Stimulated activated effector memory CD8-positive, alpha-beta T cell treated with anti-CD3 and anti-CD28 coated beads, Interleukin-12 subunit alpha, Interleukin-12 subunit beta, amount 100 ng/mL, for 72 hours (primary cell): ENCODE measurements around the gene TMX4.

Experiments
- ATAC-seq: fragments of 150-1000 bp; cut with Tn5 transposase; 2 replicates; pipeline ENCODE4 v1.10.0; 2021
- DNase-seq, 2 donors: peaks; one replicate each; pipeline ENCODE4 v3.0.0; 2021 to 2022; ENCODE audit warnings: low spot score in 2 of 2
- H3K27ac Mint-ChIP-seq: one replicate; pipeline ENCODE4 v1.8.0; 2022; ENCODE audit warnings: mild to moderate bottlenecking, mixed read lengths
- H3K36me3 Mint-ChIP-seq: one replicate; pipeline ENCODE4 v1.8.0; 2022; ENCODE audit warnings: mild to moderate bottlenecking, mixed read lengths
- H3K4me1 Mint-ChIP-seq: one replicate; pipeline ENCODE4 v1.8.0; 2022; ENCODE audit warnings: mixed read lengths
- H3K4me3 Mint-ChIP-seq: one replicate; pipeline ENCODE4 v1.8.0; 2022; ENCODE audit warnings: mild to moderate bottlenecking, mixed read lengths
- H3K9me3 Mint-ChIP-seq: one replicate; pipeline ENCODE4 v1.8.0; 2022; ENCODE audit warnings: mixed read lengths

The TMX4 gene

GRCh38 chr20:7993703-7994102, 25.9 kb downstream of the TMX4 start:
- Mint-ChIP-seq H3K36me3 (peaks cover 32% of the 10 kb centered on the region), H3K4me1 (no peaks in the 10 kb centered on the region), H3K4me3 (no peak overlapping the region), H3K9me3 (peaks cover 10% of the 10 kb centered on the region), H3K27ac (no peak overlapping the region)
- DNase-seq, result no peak
- ATAC-seq, result no peak

- peaks cover 32% of the 10 kb centered on the region for H3K36me3 Mint-ChIP-seq
- DNase-seq, result no peak
- no peak overlapping the region for H3K4me3 Mint-ChIP-seq
Measured at GRCh38 chr20:7993238-7993637, 26.3 kb downstream of the TMX4 start.

DNA sequence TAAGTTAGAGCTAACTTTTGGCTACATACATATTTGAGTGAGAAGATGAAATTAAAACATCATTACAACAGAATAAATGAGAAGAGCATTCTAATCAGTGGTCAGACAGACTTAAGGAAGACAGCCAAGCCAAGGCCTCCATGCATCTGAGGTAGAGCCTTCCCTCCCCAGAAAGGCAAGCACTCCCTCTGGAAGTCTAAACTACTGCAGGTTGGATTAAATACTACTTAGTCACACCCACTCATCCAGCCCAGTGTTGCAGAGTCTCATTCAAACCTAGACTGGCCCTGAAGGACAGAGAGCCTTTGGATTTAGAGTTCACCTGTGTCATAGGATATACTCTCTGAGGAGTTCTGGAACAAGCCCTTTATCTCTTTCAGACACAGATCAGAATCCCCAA, 29.2 kb downstream of the TMX4 start:
- H3K4me1 Mint-ChIP-seq, result no peaks in the 10 kb centered on the region
- H3K27ac Mint-ChIP-seq, result no peak overlapping the region
- H3K36me3 Mint-ChIP-seq, result peaks cover 56% of the 10 kb centered on the region
- H3K4me3 Mint-ChIP-seq, result no peak overlapping the region
- H3K9me3 Mint-ChIP-seq, result peaks cover 10% of the 10 kb centered on the region
- no peak for ATAC-seq
- DNase-seq, result no peak

More at GRCh38 chr20:7993238-7993637, 26.3 kb downstream of the TMX4 start:
- H3K4me1 Mint-ChIP-seq, result no peaks in the 10 kb centered on the region
- H3K9me3 Mint-ChIP-seq, result peaks cover 10% of the 10 kb centered on the region
- no peak overlapping the region for H3K27ac Mint-ChIP-seq
- no peak for ATAC-seq

DNA sequence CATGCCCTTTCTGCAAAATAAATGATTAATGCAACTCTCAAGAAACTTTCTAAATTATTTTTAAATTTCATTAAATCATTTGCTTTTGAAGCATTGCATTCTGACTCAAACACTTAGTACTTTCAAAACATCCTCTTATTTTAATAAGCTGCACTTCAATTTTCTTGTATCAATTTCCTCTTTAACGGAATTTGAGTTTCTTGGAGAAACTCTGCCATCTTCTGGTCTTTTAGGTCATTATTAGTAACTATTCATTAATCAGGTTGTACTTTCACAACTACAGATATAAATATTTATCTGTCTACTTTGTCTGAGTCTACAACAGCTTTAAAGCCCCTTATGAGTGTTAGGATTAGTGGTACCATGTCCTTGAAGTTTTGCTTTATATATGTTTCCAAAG, 30.2 kb downstream of the TMX4 start:
- Mint-ChIP-seq H3K36me3 (peaks cover 53% of the 10 kb centered on the region), H3K9me3 (peaks cover 9% of the 10 kb centered on the region), H3K27ac (no peak overlapping the region), H3K4me1 (no peaks in the 10 kb centered on the region), H3K4me3 (no peak overlapping the region)
- DNase-seq, result no peak
- no peak for ATAC-seq

- Mint-ChIP-seq H3K27ac (no peak overlapping the region), H3K4me1 (peaks cover 6% of the 10 kb centered on the region), H3K9me3 (no peaks in the 10 kb centered on the region), H3K36me3 (peaks cover 68% of the 10 kb centered on the region), H3K4me3 (no peak overlapping the region)
- DNase-seq (no peak), ATAC-seq (no peak)
Measured at GRCh38 chr20:7985916-7986315, 33.6 kb downstream of the TMX4 start.

DNA sequence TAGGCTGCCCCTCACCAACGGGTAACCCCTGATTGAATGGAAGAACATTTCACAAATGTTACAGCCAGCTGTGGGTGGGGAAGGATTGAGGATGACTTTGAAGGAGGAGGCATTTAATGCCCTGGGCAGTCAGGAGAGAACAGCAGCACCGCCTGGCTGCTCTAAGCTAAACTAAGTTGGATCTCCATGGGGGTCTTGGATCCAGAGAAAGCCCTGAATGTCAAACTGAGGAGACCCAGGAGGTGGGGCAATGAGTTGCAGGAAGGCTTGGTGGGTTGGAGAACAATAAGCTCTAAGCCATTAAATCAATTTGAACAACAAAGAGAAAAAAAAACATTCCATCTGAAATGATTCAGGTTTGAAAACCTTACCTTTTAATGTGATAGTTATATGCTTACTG, 35.4 kb downstream of the TMX4 start:
- DNase-seq (no peak), ATAC-seq (no peak)
- H3K4me3 Mint-ChIP-seq, result no peak overlapping the region
- H3K9me3 Mint-ChIP-seq, result no peaks in the 10 kb centered on the region
- H3K4me1 Mint-ChIP-seq, result peaks cover 16% of the 10 kb centered on the region
- H3K36me3 Mint-ChIP-seq, result peaks cover 73% of the 10 kb centered on the region
- H3K27ac Mint-ChIP-seq, result peak overlapping the region; percentile 33

DNA sequence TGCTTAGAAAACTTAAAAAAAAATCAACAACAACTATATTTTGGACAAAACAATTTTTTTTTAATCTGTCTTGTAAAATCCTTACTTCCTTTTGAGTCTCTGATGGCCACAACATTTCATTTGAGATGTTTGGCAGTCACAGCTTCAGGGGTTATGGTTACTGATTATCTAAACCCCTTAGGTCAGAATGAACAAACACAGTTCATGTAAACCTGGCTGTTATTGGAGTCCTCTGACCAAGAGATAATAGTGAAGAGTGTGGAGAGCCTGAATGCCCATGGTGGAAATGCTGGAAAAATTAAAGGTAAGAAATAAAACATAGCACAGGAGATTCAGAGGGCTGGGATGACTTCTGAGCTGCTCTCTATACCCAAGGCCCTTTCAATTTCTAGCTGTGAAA, 38.2 kb downstream of the TMX4 start:
- Mint-ChIP-seq H3K9me3 (no peaks in the 10 kb centered on the region), H3K36me3 (peaks cover 69% of the 10 kb centered on the region), H3K4me3 (no peak overlapping the region), H3K4me1 (peaks cover 16% of the 10 kb centered on the region), H3K27ac (peak overlapping the region; percentile 5)
- DNase-seq (no peak), ATAC-seq (no peak)

DNA sequence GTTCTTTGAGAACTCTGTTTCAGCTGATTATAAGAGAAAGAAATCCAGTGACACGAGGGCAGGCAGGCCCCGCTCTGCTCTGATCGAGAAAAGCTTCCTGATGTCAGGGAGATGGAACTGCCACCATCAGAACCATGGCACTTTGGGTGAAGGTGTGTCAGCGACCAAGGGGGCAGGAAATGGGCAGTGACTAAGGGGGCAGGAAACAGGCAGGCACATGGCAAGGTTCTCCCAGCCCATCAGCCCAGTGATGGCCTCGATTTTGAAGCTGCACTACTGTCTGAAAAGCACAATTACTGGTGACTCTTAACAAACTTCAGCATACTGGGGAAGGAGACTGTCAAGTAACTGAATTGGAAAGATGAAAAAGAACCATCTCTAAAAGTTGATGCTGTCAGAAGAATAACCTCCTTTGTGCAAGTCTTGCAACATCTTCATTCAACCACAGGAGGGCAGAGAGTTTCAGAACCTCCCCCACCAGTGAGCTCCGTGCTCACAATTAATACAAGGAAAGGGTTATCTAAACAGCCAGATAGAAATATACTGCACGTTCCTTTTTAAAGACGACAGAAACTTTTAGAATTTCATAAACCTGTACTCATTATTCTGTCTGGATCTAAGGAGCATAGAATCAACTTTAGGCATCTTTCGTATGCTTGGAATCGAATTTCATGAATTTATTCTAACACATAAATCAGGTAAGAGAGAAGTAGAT, 39.1 kb downstream of the TMX4 start:
- H3K4me1 Mint-ChIP-seq, result peaks cover 16% of the 10 kb centered on the region
- H3K4me3 Mint-ChIP-seq, result no peak overlapping the region
- peaks cover 61% of the 10 kb centered on the region for H3K36me3 Mint-ChIP-seq
- H3K9me3 Mint-ChIP-seq, result no peaks in the 10 kb centered on the region
- no peak for DNase-seq
- peak; percentile 92 for ATAC-seq
- peak overlapping the region; percentile 5 for H3K27ac Mint-ChIP-seq

GRCh38 chr20:7977709-7978108, 41.9 kb downstream of the TMX4 start:
- H3K9me3 Mint-ChIP-seq, result no peaks in the 10 kb centered on the region
- H3K27ac Mint-ChIP-seq, result no peak overlapping the region
- H3K4me3 Mint-ChIP-seq, result no peak overlapping the region
- H3K4me1 Mint-ChIP-seq, result peaks cover 16% of the 10 kb centered on the region
- H3K36me3 Mint-ChIP-seq, result peaks cover 48% of the 10 kb centered on the region
- ATAC-seq, result no peak
- DNase-seq, result no peak

DNA sequence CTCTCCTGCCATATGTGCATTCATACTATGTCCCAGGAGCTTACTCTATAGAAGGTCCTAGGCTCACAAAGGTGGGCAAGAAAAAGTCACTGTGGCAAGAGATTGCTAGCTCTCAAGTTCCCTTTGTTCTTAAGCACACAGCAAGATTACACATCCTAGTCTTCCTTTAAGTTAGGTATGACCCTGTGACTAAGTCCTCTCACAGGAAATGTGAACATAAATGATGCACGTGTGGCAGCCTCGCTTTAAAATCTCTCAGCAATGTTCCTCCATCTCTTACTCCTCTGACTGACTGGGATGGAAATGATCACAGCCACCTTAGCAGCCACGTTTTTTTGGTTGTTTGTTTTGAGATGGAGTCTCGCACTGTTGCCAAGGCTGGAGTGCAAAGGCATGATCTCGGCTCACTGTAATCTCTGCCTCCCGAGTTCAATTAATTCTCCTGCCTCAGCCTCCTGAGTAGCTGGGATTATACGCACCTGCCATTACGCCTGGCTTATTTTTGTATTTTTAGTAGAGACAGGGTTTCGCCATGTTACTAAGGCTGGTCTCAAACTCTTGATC, 43.6 kb downstream of the TMX4 start:
- Mint-ChIP-seq H3K27ac (no peak overlapping the region), H3K4me3 (no peak overlapping the region), H3K9me3 (no peaks in the 10 kb centered on the region), H3K36me3 (peaks cover 31% of the 10 kb centered on the region), H3K4me1 (peaks cover 9% of the 10 kb centered on the region)
- DNase-seq (no peak), ATAC-seq (no peak)

DNA sequence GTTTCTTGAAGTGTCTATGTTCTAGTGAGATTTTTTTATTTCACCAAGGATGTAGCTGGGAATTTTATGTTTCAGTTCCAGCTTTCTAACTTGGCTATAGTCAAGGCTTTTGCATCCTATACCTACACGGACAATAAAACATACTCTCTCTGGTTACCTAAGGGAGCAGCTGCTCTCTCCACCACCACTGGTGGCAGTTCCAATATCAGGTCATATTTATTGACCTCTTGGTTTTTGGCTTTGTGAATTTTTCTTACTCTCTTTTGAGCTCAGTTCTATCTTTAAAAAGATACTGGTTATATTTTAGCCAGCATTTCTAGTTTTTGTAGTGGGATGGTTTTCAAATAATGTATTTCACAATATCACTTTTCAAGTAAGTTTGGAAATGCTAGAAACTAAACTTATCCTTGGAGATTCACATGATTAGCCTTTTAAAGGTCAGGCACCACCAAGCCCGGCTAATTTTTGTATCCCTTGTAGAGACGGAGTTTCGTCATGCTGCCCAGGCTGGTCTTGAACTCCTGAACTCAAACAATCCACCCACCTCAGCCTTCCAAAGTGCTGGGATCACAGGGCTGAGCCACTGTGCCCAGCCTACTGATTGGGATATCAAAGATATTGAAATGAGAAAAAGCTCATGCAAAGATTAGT, 44.7 kb downstream of the TMX4 start:
- Mint-ChIP-seq H3K4me3 (no peak overlapping the region), H3K27ac (no peak overlapping the region), H3K4me1 (no peaks in the 10 kb centered on the region), H3K36me3 (peaks cover 20% of the 10 kb centered on the region), H3K9me3 (no peaks in the 10 kb centered on the region)
- ATAC-seq (no peak), DNase-seq (no peak)

GRCh38 chr20:7971536-7972280, 47.9 kb downstream of the TMX4 start:
- no peaks in the 10 kb centered on the region for H3K4me1 Mint-ChIP-seq
- no peak overlapping the region for H3K4me3 Mint-ChIP-seq
- H3K9me3 Mint-ChIP-seq, result no peaks in the 10 kb centered on the region

DNA sequence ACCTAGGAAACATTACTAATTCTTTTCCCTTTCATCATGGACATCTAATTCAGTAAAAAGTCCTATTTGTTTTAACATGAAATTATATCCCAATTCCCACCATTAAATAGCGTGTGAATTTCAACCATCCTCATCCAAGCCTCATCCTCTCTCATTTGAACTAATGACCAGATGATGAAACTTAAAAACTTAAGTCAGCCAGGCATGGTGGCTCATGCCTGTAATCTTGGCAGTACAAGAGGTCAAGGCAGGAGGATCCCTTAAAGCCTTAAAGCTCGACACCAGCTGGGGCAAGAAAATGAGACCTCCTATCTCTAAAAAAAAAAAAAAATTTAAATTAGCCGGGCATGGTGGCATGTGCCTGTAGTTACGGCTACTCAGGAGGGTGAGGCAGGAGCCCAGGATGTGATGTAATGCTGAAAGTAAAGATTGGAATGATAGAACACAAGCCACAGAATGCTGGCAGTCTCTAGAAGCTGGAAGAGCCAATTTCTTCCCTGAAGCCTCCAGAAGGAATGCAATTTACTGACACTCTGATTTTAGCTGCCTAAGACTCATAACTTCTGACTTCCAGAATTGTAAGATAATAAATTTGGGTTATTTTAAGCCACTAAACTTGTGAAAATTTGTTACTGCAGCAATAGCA, 52.2 kb downstream of the TMX4 start:
- ATAC-seq (no peak), DNase-seq (no peak)
- Mint-ChIP-seq H3K9me3 (no peaks in the 10 kb centered on the region), H3K36me3 (no peaks in the 10 kb centered on the region), H3K27ac (no peak overlapping the region), H3K4me3 (no peak overlapping the region), H3K4me1 (no peaks in the 10 kb centered on the region)

More at GRCh38 chr20:7971536-7972280, 47.9 kb downstream of the TMX4 start:
- Mint-ChIP-seq H3K36me3 (no peaks in the 10 kb centered on the region), H3K27ac (no peak overlapping the region)
- DNase-seq (no peak), ATAC-seq (no peak)

GRCh38 chr20:7966176-7966575, 53.4 kb downstream of the TMX4 start:
- no peak overlapping the region for H3K27ac Mint-ChIP-seq
- no peak overlapping the region for H3K4me3 Mint-ChIP-seq
- DNase-seq (no peak), ATAC-seq (no peak)
- no peaks in the 10 kb centered on the region for H3K9me3 Mint-ChIP-seq
- H3K4me1 Mint-ChIP-seq, result no peaks in the 10 kb centered on the region
- H3K36me3 Mint-ChIP-seq, result no peaks in the 10 kb centered on the region

GRCh38 chr20:7959484-7959883, 60.1 kb downstream of the TMX4 start:
- no peak overlapping the region for H3K27ac Mint-ChIP-seq
- H3K4me1 Mint-ChIP-seq, result no peaks in the 10 kb centered on the region
- DNase-seq (no peak), ATAC-seq (no peak)
- no peaks in the 10 kb centered on the region for H3K36me3 Mint-ChIP-seq
- peaks cover 3% of the 10 kb centered on the region for H3K9me3 Mint-ChIP-seq
- no peak overlapping the region for H3K4me3 Mint-ChIP-seq
